AG04450 (cell line): ENCODE results near the gene DYNLRB1. TPM values are rescaled to one million over a fixed set of nuclear protein-coding genes. Genes with fewer than 3 reads are reported as not detected.

Experiments
- CTCF ChIA-PET: fragments of 300-600, 350-600 bp; formaldehyde crosslinking; extraction: SDS; loops from one replicate; lab custom pipeline; 2022; ENCODE audit warnings: antibody characterized with exemption, inconsistent platforms; lab: Charles Lee
- POLR2A ChIA-PET: fragments of 350-600 bp; formaldehyde crosslinking; extraction: SDS; loops from one replicate; lab custom pipeline; 2021; ENCODE audit warnings: antibody characterized with exemption, inconsistent platforms; lab: Yijun Ruan, JAX
- DNase-seq: peaks from one replicate; pipeline ENCODE4 v3.0.0-alpha.2; 2011; ENCODE audit warnings: low read depth, low spot score
- H3K27ac ChIP-seq: one replicate; pipeline ENCODE4 v1.5.1; 2012; ENCODE audit warnings: low read depth, low read length, control low read depth
- H3K27me3 ChIP-seq: one replicate; pipeline ENCODE4 v1.6.0; 2012; ENCODE audit warnings: low read length; ENCODE audit not compliant: control insufficient read depth, insufficient read depth
- H3K4me3 ChIP-seq: 2 replicates; pipeline ENCODE4 v1.5.1; 2011; ENCODE audit warnings: mild to moderate bottlenecking, low read depth, low read length, control low read depth
- H3K9me3 ChIP-seq: 2 replicates; pipeline ENCODE4 v1.5.1; 2012; ENCODE audit warnings: low read length; ENCODE audit not compliant: control insufficient read depth, insufficient read depth
- polyA plus RNA-seq: library from polyadenylated mRNA; depleted of rRNA; stranded (reverse); fragments of >200 nt; gene quantifications from 2 replicates; pipeline ENCODE4 v1.2.3, GENCODE V29; 2011
- TF ChIP-seq, protein P1 (sequence below): IDR thresholded peaks from 2 replicates; pipeline ENCODE4 v1.5.1; 2011; ENCODE audit warnings: low read depth, low read length, control low read depth, inconsistent platforms

The DYNLRB1 gene
- polyA plus RNA-seq, 1 experiment = 256 TPM

GRCh38 chr20:34532756-34533155 lies 16.5 kb downstream of the DYNLRB1 start:
- CTCF ChIA-PET = interaction anchor here (1.1 kb wide), 1 partner anchor 220 kb away, joined by 4 read pairs; no protein-coding TSS in a partner anchor
- no peaks in the 10 kb centered on the region for H3K27me3 ChIP-seq
- no peak overlapping the region for H3K27ac ChIP-seq
- H3K9me3 ChIP-seq = no peaks in the 10 kb centered on the region
- POLR2A ChIA-PET = no interaction called here
- no peak for DNase-seq
- no peak overlapping the region for H3K4me3 ChIP-seq
- TF ChIP-seq, protein P1, sequence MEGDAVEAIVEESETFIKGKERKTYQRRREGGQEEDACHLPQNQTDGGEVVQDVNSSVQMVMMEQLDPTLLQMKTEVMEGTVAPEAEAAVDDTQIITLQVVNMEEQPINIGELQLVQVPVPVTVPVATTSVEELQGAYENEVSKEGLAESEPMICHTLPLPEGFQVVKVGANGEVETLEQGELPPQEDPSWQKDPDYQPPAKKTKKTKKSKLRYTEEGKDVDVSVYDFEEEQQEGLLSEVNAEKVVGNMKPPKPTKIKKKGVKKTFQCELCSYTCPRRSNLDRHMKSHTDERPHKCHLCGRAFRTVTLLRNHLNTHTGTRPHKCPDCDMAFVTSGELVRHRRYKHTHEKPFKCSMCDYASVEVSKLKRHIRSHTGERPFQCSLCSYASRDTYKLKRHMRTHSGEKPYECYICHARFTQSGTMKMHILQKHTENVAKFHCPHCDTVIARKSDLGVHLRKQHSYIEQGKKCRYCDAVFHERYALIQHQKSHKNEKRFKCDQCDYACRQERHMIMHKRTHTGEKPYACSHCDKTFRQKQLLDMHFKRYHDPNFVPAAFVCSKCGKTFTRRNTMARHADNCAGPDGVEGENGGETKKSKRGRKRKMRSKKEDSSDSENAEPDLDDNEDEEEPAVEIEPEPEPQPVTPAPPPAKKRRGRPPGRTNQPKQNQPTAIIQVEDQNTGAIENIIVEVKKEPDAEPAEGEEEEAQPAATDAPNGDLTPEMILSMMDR = no peak

- TF ChIP-seq, protein P1 = no peak
- no peak for DNase-seq
- CTCF ChIA-PET = interaction anchor here (1.5 kb wide), 1 partner anchor 222 kb away, joined by 7 read pairs; no protein-coding TSS in a partner anchor
- POLR2A ChIA-PET = no interaction called here
- Histone ChIP-seq H3K27ac (peak overlapping the region; percentile 21), H3K4me3 (no peak overlapping the region), H3K27me3 (no peaks in the 10 kb centered on the region), H3K9me3 (no peaks in the 10 kb centered on the region)
Observed at GRCh38 chr20:34534391-34535165, 18.4 kb downstream of the DYNLRB1 start.

DNA sequence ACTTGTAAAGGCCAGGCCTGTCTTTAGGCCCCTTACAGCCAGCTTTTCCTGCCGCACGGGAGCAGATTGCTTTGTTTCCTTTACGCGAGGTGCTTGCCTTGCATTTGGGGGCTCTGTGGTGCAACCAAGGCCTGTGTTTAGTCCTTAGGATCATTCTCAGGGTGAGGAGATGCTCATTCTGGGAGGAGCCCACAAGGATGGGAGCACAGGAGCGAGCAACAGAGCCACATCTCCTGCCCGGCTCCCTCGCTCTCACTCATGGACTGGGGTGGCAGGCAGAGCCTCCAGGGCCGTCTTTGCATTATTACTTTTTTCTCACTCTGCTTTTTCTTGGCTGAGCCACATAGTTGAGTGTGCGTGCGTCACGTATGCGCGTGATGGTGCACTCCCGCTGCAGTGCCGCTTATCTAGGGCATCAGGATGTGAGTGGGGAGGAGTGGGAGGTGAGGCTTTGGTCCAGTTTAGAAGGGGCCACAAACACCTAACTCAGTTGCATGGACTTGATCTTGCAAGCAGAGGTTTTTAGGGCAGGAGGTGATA lies 19.1 kb downstream of the DYNLRB1 start:
- Histone ChIP-seq H3K27ac (no peak overlapping the region), H3K9me3 (no peaks in the 10 kb centered on the region), H3K4me3 (no peak overlapping the region), H3K27me3 (no peaks in the 10 kb centered on the region)
- DNase-seq = no peak
- TF ChIP-seq, protein P1 = no peak
- POLR2A ChIA-PET = no interaction called here
- CTCF ChIA-PET = interaction anchor here (1.5 kb wide), 1 partner anchor 223 kb away, joined by 7 read pairs; no protein-coding TSS in a partner anchor

DNA sequence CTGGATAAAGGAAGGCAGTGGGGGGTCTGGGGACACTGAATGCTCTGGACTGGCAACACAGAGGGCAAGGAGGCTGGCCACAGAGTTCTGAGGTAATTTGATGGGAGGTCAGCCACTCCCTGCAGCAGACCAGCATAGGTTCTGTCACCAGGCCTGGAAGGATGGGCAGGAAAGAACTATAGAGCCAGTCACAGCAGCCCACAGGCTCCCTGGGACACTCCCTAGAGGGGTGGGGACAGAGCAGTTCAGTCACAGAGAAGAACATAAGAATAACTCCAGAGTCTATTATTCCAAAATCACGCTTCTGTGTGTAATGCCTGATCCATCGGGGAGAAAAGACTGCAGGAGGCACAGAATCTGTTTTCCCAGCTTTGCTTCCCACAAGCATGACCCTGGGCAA lies 19.6 kb downstream of the DYNLRB1 start:
- POLR2A ChIA-PET = no interaction called here
- CTCF ChIA-PET = interaction anchor here (0.7 kb wide), 1 partner anchor 553 kb away, joined by 3 read pairs; no protein-coding TSS in a partner anchor

More for the DNA sequence above, 19.6 kb downstream of the DYNLRB1 start:
- TF ChIP-seq, protein P1 = no peak
- no peaks in the 10 kb centered on the region for H3K9me3 ChIP-seq
- no peaks in the 10 kb centered on the region for H3K27me3 ChIP-seq
- no peak overlapping the region for H3K27ac ChIP-seq
- no peak for DNase-seq
- H3K4me3 ChIP-seq = no peak overlapping the region
